Subcutaneous adipose tissue (tissue), 4 donors: ENCODE results near the gene KLHDC1. TPM values are rescaled to one million over a fixed set of nuclear protein-coding genes. Genes with fewer than 3 reads are reported as not detected.

Source experiments
- CTCF ChIP-seq: fragments of 450-650 bp; IDR thresholded peaks from one replicate; pipeline ENCODE4 v1.5.1; 2016; ENCODE audit warnings: low read depth, mild to moderate bottlenecking, control low read depth, antibody characterized with exemption, moderate library complexity
- total RNA-seq, 4 donors: library from RNA; depleted of rRNA; stranded (reverse); fragments of >200 nt; gene quantifications; one replicate each; pipeline ENCODE4 v1.1.0, GENCODE V29; 2016

The KLHDC1 gene
- total RNA-seq, 4 donors from 2014 or later: 8.3 to 13.4 (median 8.6) TPM

- TF ChIP-seq CTCF: no peak
Observed at GRCh38 chr14:49702725-49703124, 9.8 kb downstream of the KLHDC1 start.

GRCh38 chr14:49703965-49704364, 11.0 kb downstream of the KLHDC1 start:
- no peak for TF ChIP-seq CTCF

GRCh38 chr14:49720744-49721143, 27.8 kb downstream of the KLHDC1 start:
- no peak for TF ChIP-seq CTCF

- TF ChIP-seq CTCF: no peak
Observed at GRCh38 chr14:49727171-49727570, 34.3 kb downstream of the KLHDC1 start.

GRCh38 chr14:49732896-49733295, 40.0 kb downstream of the KLHDC1 start:
- no peak for TF ChIP-seq CTCF

- TF ChIP-seq CTCF: no peak
Observed at GRCh38 chr14:49733836-49734235, 40.9 kb downstream of the KLHDC1 start.

- no peak for TF ChIP-seq CTCF
Observed at GRCh38 chr14:49745191-49745590, 52.3 kb downstream of the KLHDC1 start.

GRCh38 chr14:49754570-49755097, 61.7 kb downstream of the KLHDC1 start:
- no peak for TF ChIP-seq CTCF
